DND-41 (cell line): ENCODE measurements around the gene CHST1.

Experiments used
- ATAC-seq: fragments of 200-7000 bp; cut with Tn5 transposase; 3 replicates; pipeline ENCODE4 v1.9.1; 2021; ENCODE audit warnings: low read depth; ENCODE audit not compliant: insufficient read depth
- DNase-seq: peaks from one replicate; pipeline ENCODE4 v3.0.0-alpha.2; 2020
- H2AFZ ChIP-seq: 2 replicates; pipeline ENCODE4 v1.6.0; 2012; ENCODE audit warnings: low read depth, low read length
- H3K27ac ChIP-seq: 2 replicates; pipeline ENCODE4 v1.5.1; 2012; ENCODE audit warnings: low read length, inconsistent platforms
- H3K27me3 ChIP-seq: fragments of 200-600 bp; sonication (generic); 2 replicates; pipeline ENCODE4 v1.6.0; 2012; ENCODE audit warnings: low read length, mild to moderate bottlenecking, inconsistent platforms; ENCODE audit not compliant: insufficient read depth, poor library complexity
- H3K36me3 ChIP-seq: 2 replicates; pipeline ENCODE4 v1.5.1; 2012; ENCODE audit warnings: low read length, inconsistent platforms; ENCODE audit not compliant: insufficient read depth
- H3K4me1 ChIP-seq: 2 replicates; pipeline ENCODE4 v1.5.1; 2012; ENCODE audit warnings: mild to moderate bottlenecking, low read length; ENCODE audit not compliant: insufficient read depth
- H3K4me2 ChIP-seq: 2 replicates; pipeline ENCODE4 v1.6.0; 2012; ENCODE audit warnings: mild to moderate bottlenecking, moderate library complexity, low read length, inconsistent platforms; ENCODE audit not compliant: insufficient read depth
- H3K4me3 ChIP-seq, 2 experiments: fragments of 200-600 bp in 1 of 2; shearing (Covaris generic) in 1 of 2; 2 replicates each; pipeline ENCODE4 v1.5.1; 2012 to 2016; ENCODE audit warnings: inconsistent platforms in 2 of 2, low read length in 2 of 2, mild to moderate bottlenecking in 2 of 2, low read depth in 1 of 2, moderate library complexity in 1 of 2
- H3K79me2 ChIP-seq: 2 replicates; pipeline ENCODE4 v1.6.0; 2012; ENCODE audit warnings: low read length, inconsistent platforms; ENCODE audit not compliant: insufficient read depth
- H3K9ac ChIP-seq: 2 replicates; pipeline ENCODE4 v1.6.0; 2012; ENCODE audit warnings: low read depth, mild to moderate bottlenecking, inconsistent platforms, low read length, moderate library complexity
- H3K9me3 ChIP-seq: 2 replicates; pipeline ENCODE4 v1.5.1; 2012; ENCODE audit warnings: low read length, moderate library complexity, mild to moderate bottlenecking, inconsistent platforms; ENCODE audit not compliant: insufficient read depth, severe bottlenecking
- H4K20me1 ChIP-seq: 2 replicates; pipeline ENCODE4 v1.6.0; 2012; ENCODE audit warnings: low read length; ENCODE audit not compliant: insufficient read depth
- EZH2 ChIP-seq: IDR thresholded peaks from 3 replicates; pipeline ENCODE4 v1.6.1; 2012; ENCODE audit warnings: borderline replicate concordance, low read depth, mild to moderate bottlenecking, moderate library complexity, low read length, inconsistent platforms; ENCODE audit not compliant: severe bottlenecking
- TF ChIP-seq, protein P1 (sequence below): IDR thresholded peaks from 2 replicates; pipeline ENCODE4 v1.5.1; 2012; ENCODE audit warnings: borderline replicate concordance, low read length, moderate library complexity, mild to moderate bottlenecking; ENCODE audit not compliant: poor library complexity, severe bottlenecking; ENCODE audit errors: extremely low read depth

Gene CHST1

GRCh38 chr11:45655831-45656230, 9.6 kb downstream of the CHST1 start:
- no peak overlapping the region for H3K4me3 ChIP-seq
- peaks cover 41% of the 10 kb centered on the region for H3K4me1 ChIP-seq
- H3K27me3 ChIP-seq = no peaks in the 10 kb centered on the region
- H3K36me3 ChIP-seq = peaks cover 20% of the 10 kb centered on the region
- DNase-seq (no peak), ATAC-seq (no peak)
- TF ChIP-seq EZH2 = no peak
- TF ChIP-seq, protein P1, sequence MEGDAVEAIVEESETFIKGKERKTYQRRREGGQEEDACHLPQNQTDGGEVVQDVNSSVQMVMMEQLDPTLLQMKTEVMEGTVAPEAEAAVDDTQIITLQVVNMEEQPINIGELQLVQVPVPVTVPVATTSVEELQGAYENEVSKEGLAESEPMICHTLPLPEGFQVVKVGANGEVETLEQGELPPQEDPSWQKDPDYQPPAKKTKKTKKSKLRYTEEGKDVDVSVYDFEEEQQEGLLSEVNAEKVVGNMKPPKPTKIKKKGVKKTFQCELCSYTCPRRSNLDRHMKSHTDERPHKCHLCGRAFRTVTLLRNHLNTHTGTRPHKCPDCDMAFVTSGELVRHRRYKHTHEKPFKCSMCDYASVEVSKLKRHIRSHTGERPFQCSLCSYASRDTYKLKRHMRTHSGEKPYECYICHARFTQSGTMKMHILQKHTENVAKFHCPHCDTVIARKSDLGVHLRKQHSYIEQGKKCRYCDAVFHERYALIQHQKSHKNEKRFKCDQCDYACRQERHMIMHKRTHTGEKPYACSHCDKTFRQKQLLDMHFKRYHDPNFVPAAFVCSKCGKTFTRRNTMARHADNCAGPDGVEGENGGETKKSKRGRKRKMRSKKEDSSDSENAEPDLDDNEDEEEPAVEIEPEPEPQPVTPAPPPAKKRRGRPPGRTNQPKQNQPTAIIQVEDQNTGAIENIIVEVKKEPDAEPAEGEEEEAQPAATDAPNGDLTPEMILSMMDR = no peak
- no peak overlapping the region for H3K27ac ChIP-seq
- no peak overlapping the region for H3K9ac ChIP-seq
- peaks cover 46% of the 10 kb centered on the region for H3K79me2 ChIP-seq
- H3K9me3 ChIP-seq = no peaks in the 10 kb centered on the region
- H4K20me1 ChIP-seq = peaks cover 33% of the 10 kb centered on the region
- no peak overlapping the region for H3K4me2 ChIP-seq
- no peak overlapping the region for H2AFZ ChIP-seq

- no peak overlapping the region for H3K27ac ChIP-seq
- no peak overlapping the region for H3K4me3 ChIP-seq
- H4K20me1 ChIP-seq = peaks cover 29% of the 10 kb centered on the region
- H3K36me3 ChIP-seq = peaks cover 25% of the 10 kb centered on the region
- H3K4me2 ChIP-seq = no peak overlapping the region
- DNase-seq = peak; percentile 75
- peak; percentile 73 for ATAC-seq
- TF ChIP-seq EZH2 = no peak
- TF ChIP-seq, protein P1 = peak; percentile 92
- H3K9me3 ChIP-seq = no peaks in the 10 kb centered on the region
- no peak overlapping the region for H2AFZ ChIP-seq
- peaks cover 41% of the 10 kb centered on the region for H3K79me2 ChIP-seq
- H3K4me1 ChIP-seq = peaks cover 36% of the 10 kb centered on the region
- H3K27me3 ChIP-seq = no peaks in the 10 kb centered on the region
- no peak overlapping the region for H3K9ac ChIP-seq
Observed at GRCh38 chr11:45655347-45655756, 10.1 kb downstream of the CHST1 start.

DNA sequence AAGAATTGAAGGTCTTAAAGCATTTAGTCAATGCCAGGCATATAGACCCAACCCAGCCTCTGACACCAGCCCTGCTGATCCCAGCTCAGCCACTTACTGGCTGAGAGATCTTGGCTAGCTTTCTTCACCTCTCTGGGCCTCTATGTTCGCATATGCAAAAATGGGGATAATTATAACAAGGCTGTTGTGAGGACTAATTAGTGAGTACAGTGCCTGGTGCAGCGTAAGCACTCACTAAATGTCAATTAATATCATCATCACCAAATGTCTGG, 10.5 kb downstream of the CHST1 start:
- Histone ChIP-seq H3K27me3 (no peaks in the 10 kb centered on the region), H3K9ac (no peak overlapping the region), H3K9me3 (no peaks in the 10 kb centered on the region), H3K79me2 (peaks cover 37% of the 10 kb centered on the region), H3K4me1 (peaks cover 32% of the 10 kb centered on the region), H2AFZ (no peak overlapping the region), H3K27ac (no peak overlapping the region), H4K20me1 (peaks cover 26% of the 10 kb centered on the region), H3K36me3 (peaks cover 29% of the 10 kb centered on the region), H3K4me3 (no peak overlapping the region), H3K4me2 (no peak overlapping the region)
- DNase-seq = no peak
- TF ChIP-seq, protein P1 = no peak
- no peak for TF ChIP-seq EZH2
- ATAC-seq = peak; percentile 3; the same call in 1 of the 3 replicates
